Islet precursor cell (in vitro differentiated cells): ENCODE results near the gene IL15RA.
"Not testable (repeated sequence)": the region's sequence is repeated elsewhere in the genome, so short reads cannot be mapped to it uniquely, and the experiment has no call there.

ENCODE experiments used
- DNase-seq: peaks from one replicate; pipeline ENCODE4 v3.0.0-alpha.2; 2018

Gene IL15RA

DNA sequence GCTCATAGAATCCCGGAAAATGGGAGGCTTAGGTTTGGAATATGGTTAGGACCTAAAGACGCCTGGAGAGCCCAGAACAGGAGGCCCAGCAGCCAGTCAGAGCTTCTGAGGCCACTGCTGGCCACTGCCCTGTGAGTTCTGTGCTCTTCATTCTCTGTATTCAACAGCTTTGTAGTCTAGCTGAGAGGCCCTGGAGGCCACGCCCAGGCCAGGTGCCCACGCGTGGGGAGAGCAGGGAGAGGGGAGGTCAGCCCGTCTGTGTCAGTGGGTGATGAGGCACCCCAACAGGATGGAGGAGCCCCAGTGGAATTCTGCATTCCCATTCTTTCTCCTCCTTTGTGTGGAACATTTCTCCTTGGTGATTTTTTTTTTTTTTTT is 29.1 kb downstream of the IL15RA start:
- no peak for DNase-seq

DNA sequence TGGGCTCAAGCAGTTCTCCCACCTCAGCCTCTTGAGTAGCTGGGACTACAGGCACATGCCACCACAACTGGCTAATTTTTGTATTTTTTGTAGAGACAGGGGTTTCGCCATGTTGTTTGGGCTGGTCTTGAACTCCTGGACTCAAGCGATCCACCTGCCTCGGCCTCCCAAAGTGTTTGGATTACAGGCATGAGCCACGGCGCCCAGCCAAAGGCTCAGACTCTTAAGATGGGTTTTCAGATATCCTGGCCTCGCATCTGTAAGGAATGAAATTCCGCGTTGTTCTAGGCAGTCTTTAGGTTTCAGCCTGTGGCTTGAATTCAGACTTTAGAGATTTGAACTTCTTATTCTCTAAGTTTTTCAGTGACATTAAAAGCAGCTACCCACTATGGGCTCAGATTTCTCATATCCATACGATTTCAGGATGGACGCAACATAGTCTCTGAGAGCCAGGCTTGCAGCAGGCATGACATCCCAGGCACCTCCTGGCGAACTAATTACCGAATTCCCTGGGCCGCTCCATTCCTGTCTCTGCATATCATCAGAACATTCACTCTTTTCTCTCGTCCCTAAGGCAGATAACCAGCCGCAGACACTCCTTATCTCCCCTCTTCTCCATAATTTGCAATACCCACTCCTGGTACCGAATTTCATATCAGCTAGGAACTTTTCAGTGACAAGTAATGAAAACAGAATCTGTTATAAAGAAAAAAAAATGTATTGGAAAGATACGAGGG is 29.7 kb downstream of the IL15RA start:
- no peak for DNase-seq

DNA sequence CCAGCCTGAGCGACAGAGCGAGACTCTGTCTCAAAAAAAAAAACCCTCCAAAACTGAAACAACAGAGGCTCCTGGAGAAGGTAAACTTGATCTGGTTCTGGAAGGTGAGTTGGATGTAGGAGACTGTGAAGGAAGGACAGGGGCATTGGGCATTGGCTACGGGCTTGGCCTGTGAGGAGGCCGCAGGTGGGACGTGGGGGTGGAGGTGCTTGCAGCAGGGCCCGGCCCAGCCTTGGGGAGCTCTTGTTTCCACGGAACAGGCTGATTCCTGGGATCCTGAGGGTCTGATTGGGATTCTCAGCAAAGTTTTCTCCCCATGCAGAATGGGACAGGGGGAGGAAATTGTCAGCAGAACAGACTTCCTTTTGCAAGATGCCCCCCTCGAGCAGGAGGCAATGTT is 30.6 kb downstream of the IL15RA start:
- DNase-seq = no peak

DNA sequence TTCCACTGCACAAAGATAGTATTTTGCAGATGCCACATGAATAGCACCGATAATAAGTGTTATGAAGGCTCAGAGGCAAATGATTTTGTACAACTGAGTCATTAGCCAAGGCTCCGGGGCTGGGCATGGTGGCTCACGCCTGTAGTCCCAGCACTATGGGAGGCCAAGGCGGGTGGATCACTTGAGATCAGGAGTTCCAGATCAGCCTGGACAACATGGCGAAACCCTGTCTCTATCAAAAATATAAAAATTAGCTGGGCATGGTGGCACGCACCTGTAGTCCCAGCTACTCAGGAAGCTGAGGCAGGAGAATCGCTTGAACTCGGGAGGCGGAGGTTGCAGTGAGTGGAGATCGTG is 30.9 kb downstream of the IL15RA start:
- DNase-seq = not testable (repeated sequence)

DNA sequence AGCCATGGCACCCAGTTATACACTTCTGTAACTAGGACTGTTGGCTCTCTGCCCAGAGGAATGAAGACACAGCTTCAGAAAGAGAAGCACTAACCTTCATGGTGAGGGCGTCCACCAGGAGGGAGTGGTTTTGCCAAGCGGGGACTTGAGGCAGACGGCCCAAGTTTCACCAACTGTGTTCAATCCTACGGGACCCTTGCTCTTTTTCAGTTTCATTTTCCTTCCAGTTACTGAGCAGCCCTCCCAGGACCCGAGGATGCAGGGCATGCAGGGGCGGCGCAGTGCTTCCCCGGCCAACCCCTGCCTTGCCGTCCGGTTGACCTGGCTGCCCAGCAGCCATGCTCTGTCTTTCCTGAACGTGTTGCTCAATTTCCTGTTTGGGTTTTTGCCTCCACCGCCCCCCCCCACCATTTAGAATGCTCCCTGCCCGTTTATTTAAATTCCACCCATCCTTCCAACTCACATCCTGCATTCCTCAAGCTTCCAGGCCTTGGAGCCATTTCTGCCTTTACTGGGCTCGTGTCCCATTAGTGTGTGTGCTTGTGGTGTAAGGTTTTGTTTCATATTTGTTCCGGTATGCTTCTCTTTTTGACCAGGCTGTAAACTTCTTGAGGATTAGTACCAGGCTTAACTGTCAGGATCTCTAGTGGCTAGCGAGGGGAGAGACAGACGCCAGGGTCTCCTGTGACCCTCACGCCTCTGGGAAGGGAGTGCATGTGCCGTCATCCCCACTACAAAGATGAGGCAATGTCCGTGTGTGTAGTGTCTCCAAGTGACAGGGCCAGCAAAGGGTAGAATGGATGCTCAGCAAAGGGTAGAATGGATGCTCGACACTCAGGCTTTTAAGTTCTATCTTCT is 31.6 kb downstream of the IL15RA start:
- peak; percentile 76 for DNase-seq

DNA sequence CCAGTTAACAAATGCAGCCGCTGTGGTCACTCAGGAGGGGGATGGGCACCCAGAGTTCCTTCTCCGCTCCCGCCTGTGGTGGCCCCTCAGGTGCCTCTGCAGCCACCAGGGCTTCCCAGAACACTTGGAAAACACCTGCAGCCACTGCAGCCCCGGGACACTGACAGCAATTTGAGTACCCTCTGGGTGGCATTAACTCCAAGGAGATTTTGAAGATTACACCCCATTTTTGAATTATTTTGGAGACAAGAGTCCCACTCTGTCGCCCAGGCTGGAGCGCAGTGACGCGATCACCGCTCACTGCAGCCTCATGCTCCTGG is 32.2 kb downstream of the IL15RA start:
- no peak for DNase-seq

DNA sequence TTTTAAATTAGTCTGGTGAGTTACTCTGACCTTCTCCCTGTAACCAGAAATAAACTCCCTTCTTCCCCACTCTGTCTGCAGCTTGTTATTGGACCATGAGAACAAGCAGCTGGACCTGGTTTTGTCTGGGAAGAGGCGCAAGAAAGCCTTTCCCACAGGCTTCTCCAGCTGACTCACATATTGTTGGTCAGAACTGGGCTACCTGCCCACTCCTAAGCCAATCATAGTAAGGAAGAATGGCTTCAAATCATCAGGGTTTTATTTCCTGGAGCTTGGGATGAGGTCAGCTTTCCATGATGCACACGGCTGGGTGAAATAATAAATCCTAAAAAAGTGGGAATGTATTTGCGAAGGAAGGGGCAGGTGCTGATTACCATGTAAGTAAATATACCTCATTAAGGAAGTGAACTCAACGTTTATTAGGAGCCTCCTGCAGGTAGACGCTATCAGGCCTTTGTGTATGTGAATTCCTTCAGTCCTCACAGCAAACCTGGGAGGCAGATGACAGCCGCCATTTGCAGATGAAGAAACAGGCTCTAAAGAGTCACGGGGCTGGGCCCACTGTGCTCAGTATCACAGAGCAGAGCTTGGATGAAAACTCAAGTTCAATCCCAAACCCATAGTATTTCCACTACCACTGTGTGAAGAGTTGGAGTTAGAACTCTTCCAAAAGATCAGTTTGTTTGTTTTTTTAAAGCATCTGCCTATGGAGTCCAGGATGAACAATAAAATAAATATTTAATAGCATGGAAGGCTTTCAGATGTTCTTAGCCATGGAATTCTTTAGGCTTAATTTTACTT is 32.8 kb downstream of the IL15RA start:
- no peak for DNase-seq

DNA sequence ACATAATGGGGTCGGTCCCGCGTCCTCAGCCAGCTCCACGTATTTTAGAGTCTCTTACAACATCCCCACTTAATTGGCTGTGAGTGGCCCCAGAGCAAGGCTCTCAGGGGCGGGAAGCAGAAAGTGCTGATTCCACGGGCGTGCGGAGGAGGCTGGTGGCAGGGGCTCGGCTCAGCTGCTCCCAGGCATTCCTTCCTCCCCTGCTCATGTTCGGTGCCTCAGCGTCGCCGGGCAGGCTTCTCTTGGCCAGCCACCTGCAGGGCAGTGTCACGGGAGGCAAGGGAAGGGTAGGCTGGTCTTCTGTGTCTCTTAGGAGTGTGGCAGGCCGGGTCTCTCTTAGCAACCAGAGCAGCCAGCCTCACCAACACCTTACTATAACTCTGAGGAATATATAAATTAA is 33.8 kb downstream of the IL15RA start:
- DNase-seq = no peak

DNA sequence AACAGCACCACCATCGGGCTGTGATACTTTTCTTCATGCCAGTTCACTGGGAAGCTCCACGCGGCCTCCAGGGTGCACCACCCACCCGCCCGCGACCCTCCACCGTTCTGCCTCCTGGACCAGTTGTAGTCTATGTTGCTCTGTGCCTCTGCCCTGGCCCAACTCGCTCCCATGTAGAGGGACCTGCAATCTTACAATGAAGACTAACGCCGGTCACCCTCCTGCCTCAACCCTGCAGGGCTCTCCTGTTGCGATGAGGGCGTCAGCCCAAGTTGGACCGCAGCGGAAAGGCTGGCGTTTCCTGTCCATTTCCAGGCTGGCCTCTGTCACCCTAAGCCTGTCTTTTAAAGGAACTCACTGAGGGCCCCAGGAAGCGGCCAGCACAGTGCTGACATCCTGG is 34.9 kb downstream of the IL15RA start:
- DNase-seq = no peak

DNA sequence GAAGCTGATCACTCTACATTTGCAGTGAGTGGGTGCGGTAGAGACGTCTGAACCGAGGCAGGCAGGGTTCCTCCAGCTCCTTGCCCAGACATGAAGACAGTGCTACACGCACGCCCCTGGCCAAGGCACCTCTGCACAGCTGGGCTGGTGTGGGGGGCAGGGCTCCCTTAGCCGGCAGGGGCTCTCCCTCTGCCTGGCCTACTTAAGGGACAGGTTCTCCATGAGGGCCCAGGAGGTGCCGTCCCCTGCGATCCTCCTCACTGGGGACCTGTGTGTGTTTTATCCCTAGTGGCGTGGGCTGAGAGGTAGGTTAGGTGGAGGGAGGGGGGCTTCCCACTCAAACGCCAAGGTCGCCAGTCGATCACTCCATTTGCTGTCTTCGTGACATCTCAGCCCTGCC is 35.3 kb downstream of the IL15RA start:
- DNase-seq = no peak

DNA sequence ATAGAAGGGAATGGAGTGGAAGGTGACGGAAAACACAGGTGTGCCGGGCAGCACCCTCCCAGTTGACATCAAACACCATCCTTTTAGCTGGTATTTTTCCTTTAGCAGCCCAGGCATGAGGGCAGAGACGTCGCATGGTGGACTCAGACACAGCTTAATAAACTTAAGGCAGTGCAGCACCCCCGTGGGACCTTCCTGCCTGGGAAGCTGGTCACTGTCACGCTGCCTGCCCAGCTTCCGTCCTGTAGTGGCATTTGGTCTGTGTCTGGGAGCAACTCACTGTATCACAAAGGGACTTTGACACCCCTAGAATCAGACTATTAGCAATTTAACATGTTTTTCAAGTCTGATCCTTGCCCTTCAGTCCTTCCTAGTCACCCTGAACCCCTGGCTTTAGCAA is 35.8 kb downstream of the IL15RA start:
- no peak for DNase-seq

DNA sequence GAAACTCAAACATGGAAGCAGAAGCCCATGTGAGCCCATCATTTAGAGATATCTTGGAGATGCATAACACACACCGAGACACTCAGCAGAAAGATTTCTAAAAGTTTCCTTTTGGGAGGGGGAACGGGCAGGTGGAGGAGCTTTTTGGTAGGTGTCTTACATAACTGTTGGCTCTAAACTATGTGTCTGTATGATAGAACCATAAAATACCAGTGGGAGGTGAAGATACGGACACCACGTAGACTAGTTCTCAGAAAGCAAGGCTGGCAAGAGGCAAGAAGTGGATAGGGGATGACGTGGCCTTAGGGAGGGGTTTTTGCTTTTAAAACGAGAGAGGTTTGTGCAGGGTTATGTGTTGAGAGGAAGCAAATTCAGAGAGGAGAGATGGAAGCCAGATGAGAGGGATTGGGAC is 36.5 kb downstream of the IL15RA start:
- DNase-seq = no peak

DNA sequence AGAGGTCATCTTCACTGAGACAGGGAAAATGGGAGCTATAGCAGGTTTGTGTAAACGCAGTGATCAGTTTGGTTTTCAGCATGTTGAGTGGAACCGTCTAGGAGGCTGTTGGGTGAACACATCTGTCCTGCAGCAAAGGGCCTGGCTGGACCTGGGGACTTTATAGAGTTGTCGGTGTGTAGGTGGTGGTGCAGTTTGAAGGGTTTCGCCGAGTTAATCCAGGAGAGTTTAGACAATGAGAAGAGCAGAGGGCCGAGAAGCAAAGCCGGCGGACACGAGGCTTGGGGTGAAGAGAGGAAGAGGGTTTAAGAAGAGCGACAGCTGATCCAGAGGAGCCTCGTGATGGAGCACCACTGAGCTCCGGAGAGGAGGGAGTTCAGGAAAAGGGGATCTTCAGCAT is 39.1 kb downstream of the IL15RA start:
- no peak for DNase-seq

DNA sequence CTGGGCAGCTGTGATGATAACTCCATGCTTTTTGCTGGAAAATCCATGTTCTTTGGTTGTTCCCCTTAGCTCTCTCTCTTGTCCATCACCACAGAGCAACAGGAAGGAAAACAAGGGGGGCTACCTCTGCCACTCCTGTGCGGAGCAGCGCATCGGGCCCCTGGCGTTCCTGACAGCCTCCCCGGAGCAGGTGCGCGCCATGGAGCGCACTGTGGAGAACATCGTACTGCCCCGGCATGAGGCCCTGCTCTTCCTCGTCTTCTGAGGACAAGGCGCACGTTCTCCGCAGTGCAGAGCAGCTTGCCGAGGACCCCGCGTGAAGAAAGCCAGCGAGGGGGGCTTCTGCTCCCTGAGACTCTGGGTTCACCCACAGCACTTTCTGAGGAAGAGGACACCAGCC is 40.3 kb downstream of the IL15RA start:
- no peak for DNase-seq

DNA sequence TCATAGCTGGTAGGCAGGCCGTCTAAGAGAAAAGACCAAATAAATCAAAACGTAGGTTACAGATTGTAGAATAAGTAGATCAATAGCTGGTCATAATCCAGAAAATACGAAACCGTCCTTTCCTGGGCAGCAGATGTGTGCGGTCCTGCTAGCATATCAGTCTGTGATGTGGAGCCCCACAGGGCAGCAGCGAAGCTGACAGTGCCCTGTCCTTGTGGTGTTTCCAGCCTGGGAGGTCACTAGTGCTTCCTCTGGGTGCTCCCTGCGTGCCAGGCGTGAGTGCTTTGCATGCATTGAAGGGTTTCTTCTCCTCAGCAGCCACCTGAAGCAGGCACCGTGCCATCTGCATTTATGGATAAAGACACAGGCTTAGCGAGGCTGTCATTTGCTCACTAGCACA is 41.7 kb downstream of the IL15RA start:
- no peak for DNase-seq

DNA sequence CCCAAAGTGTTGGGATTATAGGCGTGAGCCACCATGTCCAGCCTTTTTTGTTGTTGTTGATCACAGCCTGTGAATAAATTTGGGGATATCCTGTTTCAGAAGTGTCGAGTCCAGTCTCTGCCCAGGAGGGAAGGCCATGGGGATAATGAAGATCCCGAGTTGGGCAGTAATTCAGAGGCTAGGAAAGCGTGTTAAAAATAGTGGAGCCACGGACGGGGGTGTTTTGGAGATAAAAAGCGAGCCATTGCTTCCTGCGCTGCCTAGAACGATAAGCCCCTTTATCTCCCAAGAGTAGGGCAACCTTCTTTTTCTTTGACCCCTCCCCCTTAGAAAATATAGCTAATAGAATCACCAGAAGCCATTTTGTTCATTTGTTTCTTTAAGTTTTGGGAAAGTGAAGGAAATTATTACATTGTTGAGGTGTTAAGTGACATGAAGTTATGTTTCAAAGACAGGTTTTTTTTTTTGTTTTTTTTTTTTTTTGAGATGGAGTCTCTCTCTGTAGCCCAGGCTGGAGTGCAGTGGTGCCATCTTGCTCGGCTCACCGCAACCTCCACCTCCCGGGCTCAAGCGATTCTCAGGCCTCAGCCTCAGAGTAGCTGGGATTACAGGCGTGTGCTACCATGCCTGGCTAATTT is 43.3 kb downstream of the IL15RA start:
- DNase-seq = no peak

DNA sequence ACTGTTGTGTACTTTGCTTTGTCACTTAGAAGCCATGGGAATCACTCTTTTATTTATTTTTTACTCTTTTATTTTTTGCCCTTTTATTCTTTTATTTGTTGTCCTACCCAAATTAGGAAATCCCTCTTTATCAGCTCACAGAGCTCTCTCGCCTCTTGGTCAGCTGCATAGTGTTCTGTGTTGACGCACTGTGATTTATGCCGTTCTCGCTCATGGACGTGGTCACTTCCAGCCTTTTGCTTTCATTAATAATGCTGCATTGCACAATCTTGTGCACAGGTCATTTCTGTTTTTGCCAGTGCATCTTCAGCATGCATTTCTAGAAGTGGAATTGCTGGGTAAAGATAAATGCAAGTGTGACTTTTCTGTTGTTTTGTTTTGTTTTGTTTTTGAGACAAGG is 45.0 kb downstream of the IL15RA start:
- no peak for DNase-seq

DNA sequence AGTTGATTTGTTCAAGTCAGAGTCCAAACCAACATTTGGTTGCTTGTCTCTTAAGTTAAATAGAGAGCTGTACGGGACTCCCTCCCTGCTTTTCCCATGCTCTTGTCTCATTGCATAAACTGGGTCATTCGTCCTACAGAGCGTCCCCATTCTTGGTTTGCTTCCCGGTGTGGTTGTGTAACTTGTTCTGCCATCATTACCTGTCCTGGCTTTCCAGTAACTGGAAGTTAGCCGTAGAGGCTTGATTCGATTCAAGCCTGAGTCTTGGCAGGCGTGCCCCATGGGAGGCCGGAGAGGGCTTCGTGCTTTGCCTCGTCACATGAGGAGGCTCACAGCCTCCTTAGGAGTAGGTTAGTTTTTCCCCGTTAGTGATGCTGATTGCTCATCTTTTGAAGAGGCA is 47.1 kb downstream of the IL15RA start:
- no peak for DNase-seq

DNA sequence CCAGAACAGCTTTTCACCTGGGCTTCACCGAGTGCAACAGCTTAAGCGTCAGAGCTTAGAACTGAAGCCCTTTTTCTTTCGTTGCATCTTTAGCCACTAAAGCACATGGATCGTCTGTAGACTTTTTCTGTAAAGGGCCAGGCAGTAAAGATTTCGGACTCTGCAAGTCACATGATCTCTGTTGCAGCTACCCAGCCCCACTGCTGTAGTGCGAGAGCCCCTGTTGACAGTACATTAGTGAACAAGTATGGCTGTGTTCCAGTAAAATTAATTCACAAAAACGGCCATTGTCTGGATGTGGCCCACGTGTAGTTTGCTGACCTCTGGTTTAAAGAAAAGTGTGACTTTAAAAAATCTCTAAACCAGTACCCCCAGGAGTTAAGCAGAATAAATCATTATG is 47.9 kb downstream of the IL15RA start:
- DNase-seq = no peak

DNA sequence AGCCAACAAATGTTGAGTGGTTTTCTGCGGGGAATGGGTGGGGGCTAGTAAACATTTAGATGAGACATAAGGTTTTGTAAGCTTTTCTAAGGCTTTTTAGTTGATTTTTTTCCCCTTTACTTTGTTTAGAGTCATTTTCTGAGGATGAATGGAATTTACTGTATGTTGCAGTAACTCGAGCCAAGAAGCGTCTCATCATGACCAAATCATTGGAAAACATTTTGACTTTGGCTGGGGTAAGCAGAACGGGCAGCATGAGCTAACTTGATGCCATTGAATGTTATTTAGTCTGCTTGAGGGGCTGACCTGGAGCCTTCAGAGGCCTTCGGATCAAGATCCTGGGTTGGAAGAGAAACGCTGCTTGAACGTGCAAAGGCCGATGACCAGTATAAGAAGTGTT is 50.0 kb downstream of the IL15RA start:
- DNase-seq = no peak

DNA sequence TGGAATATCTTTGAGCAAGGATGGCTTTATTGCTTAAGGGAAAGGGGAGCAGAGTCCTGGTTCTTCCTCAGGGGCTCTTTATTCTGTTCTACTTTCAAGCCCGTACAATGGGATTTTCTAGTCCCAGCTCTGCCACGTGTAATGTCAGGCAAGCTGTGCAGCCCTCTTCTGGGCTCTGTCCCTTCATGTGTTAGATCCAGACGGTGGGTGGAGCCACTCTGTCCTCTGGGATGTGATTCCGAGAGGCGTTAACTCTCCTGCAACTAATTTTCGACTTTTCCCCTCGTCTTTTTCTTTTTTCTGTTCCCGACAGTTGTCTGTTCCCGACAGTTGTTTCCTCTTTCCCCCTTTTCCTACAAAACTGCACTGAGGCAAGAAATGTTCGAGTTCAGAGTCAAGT is 52.5 kb downstream of the IL15RA start:
- DNase-seq = no peak

DNA sequence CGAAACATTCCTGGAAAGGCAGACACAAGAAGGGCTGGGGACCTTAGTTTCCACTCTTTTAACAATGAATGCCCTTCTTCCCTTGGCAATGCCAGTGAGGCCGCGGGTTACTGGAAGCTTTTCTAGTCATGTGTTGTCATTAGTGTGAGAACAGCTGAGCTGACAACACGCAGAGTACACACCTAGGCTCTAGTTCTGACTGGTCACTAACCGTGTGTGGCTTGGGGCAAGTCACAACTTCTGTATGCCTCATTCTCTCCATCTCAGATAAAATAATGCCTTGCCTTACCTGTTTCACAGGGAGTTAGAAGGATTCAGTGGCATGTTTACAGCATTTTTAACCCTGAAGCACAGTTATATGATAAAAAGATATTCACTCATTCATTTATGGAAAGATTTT is 55.6 kb downstream of the IL15RA start:
- DNase-seq = no peak

DNA sequence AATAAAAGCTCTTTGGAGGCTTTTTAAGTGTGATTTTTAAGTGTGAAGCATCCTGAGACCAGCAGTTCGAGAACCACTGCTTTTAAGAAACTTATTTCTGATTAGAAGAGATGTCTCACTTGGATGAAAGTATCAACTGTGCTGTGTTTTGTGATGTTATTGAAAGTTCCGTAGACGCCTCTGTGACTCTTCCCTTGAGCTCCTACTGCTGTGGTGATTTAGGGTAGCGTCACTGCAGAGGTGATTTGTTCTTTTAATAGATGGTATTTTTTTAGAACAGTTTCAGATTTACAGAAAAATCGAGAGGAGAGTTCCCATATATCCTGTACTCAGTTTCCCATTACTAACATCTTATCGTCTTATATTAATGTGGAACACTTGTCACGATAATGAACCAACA is 57.8 kb downstream of the IL15RA start:
- DNase-seq = no peak

DNA sequence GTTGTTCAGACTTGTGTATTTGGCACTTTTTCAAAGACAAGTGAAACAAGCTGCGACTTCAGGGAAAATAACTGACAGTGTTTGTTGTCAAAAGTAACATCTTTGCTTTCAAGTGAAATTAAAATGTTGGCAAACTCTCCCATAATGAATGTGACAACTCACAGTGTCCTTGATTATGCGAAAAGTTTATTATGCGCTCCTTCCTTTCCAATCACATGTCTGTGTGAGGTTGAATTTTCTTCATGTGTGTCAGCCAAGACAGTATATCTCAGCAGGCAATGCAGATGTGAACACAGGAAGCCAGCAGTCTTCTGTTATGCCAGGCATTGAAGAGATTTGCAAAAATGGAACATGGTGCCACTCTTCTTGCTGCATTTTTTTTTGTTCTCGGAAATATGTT is 58.6 kb downstream of the IL15RA start:
- no peak for DNase-seq
